GM19467 (cell line): ENCODE data around the gene TFCP2.

ENCODE experiments used
- ATAC-seq: cut with Tn5 transposase; IDR thresholded peaks from one replicate; pipeline ENCODE4 v1.9.1; 2021; ENCODE audit warnings: mild to moderate bottlenecking, moderate library complexity; ENCODE audit not compliant: unreplicated experiment

TFCP2 gene

GRCh38 chr12:51048661-51049251, 124.2 kb downstream of the TFCP2 start:
- ATAC-seq: no peak

DNA sequence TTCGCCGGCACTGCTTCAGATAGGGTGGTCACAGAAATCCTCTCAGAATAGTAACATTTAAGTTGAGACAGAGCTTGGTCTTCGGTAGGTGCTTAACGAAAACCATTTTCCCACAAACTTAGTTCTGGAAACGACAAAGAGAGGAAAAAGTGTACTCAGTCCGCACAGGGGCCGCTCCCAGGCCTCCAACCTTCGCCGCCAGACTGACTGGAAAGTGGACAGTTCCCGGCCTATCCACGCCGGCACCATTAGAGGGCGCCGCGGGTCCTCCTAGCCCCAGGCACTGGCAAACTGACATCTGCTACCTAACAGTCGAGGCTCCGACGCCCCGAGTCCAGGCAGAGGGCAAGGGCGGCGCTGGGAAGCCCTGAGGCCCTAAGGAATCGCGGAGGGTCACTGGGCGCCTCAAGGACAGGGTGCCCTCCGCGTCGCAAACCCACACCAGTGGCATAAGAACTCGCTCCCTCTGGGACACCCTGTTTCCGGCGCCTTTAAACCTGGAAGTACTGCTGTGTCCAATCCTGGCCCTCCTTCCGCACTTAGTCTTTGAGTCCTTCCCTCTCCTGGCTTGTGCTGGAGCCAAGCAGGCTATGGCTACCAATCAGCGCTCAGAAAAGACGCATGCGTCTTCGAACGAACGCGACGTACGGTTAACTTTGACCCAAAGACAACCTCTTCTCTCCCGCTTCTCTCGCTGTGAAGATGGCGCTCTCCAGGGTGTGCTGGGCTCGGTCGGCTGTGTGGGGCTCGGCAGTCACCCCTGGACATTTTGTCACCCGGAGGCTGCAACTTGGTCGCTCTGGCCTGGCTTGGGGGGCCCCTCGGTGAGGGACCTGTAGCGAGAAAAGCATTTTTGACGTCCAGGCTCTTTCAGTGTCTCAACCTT, 125.0 kb downstream of the TFCP2 start, which contains the start of gene LETMD1:
Gene LETMD1, plus strand, starts transcription at position 673 of the 886 bp plus-strand sequence. Its CDS starts 30 bp downstream, at position 703.
- peak; percentile 96 for ATAC-seq
